GM19372 (cell line): Measurements from ENCODE around the gene CCDC201.
"Not testable (repeated sequence)": the region's sequence is repeated elsewhere in the genome, so short reads cannot be mapped to it uniquely, and the experiment has no call there.

Source experiments
- ATAC-seq: cut with Tn5 transposase; IDR thresholded peaks from one replicate; pipeline ENCODE4 v1.9.1; 2021; ENCODE audit warnings: mild to moderate bottlenecking, low read depth, moderate library complexity; ENCODE audit not compliant: unreplicated experiment

The CCDC201 gene

DNA sequence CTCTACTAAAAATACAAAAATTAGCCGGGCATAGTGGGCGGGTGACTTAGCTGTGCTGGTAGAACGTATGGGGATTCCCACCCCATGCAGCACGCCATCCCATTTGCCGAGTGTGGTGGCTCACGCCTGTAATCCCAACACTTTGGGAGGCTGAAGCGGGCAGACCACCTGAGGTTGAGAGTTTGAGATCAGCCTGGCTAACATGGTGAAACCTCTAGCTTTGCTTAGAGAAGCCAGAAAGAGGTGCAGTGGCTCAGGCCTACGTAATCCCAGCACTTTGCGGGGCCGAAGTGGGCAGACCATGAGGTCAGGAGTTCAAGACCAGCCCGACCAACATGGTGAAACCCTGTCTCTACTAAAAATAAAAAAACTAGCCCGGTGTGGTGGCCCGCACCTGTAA lies 45.2 kb downstream of the CCDC201 start:
- not testable (repeated sequence) for ATAC-seq

GRCh38 chr7:45826550-45826949 lies 46.3 kb downstream of the CCDC201 start:
- not testable (repeated sequence) for ATAC-seq

DNA sequence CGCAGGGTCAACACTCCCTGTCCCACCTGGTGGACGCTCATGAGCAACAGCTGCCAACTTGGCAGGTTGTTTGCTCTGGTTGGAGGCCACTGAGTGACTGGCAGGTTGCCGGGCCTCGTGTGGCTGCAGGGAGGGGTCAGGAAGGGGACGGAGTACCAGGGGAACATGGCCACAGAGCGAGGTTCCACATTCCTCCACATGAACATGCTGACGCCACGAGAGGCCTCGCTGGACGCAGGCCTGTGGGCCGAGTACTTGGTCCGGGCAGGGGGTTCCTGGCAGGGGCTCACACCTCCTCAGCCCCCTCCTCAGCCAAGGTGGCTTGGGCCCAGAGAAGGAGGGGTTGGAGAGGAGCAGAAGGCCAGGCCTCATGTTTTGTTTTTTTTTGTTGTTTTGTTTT lies 54.1 kb downstream of the CCDC201 start:
- not testable (repeated sequence) for ATAC-seq

DNA sequence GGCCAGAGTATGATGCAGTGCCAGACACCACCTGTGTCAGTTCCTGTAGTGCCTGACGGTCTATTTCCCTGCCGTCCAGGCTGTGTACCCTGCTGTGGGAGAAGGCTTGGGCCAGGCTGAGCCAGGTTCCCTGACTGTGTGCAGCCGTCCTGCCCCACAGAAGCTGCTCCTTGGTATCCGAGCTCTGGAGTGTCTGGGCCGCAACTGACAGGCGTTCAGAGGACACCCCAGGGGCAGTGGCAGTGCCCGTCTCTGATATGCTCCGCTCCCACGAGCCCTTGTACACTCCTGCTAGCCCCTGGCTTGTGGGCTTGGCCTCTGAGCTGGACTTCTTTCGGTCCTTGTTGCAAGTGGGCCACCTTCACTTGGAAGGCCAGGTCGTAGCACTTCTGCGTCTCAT lies 55.0 kb downstream of the CCDC201 start:
- not testable (repeated sequence) for ATAC-seq

DNA sequence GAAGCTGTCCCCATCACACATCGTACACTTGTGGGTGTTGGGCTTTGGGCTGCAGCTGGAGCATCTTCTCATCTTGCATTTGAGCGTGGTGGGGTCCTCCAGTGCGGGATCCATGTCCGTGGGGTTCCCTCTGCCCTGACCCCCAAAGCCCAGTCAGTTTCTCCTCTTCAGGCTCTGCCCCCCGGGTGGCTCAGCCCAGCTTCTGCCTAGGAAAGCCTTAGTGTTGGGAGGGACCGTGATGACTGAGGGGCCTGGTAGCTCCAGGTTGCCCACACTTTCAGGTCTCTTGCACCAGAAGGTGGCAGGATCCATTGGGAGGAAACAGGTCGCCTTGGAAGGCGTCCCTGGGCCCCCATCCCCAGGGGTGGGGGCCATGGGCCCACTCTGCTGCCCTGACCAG lies 55.9 kb downstream of the CCDC201 start:
- ATAC-seq, result not testable (repeated sequence)

DNA sequence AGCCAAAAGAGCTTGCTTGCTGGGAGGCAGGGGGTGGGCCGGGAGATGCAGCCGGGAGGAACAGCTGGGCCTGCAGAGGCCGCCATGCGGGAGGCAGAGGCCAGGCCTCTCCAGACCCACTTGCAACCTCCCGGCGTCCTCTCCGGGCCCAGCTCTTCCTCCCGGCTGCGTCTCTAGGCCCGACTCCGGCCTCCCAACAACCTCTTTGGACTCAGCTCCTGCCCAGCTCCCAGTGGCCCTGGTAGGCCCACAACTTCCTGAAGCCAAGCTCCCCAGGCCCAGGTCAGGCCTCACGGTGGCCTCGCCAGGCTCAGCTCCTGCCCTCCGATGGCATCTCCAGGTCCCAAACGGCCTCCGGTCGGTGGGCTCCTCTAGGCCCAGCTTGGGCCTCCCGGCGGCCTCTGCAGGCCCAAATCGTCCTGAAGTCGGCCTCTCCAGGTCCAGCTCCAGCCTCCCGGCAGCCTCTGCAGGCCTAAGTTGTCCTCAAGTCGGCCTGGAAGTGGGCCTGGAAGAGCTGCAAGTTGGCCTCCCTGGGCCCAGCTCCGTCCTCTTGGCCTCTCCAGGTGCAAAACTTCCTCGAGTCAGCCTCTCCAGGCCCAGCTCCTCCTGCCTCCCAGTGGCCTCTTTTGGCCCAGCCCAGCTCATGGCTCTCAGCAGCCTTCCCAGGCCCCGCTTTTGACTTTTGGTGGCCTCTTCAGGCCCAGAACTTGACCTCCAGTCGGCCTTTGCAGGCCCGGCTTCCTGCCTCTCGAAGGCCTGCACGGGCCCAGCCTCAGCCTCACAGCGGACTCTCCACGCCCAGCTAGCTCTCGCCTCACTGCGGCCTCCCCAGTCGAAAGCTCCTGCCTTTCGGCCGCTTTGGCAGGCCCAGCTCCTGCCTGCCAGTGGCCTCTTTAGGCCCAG lies 58.4 kb downstream of the CCDC201 start:
- not testable (repeated sequence) for ATAC-seq

DNA sequence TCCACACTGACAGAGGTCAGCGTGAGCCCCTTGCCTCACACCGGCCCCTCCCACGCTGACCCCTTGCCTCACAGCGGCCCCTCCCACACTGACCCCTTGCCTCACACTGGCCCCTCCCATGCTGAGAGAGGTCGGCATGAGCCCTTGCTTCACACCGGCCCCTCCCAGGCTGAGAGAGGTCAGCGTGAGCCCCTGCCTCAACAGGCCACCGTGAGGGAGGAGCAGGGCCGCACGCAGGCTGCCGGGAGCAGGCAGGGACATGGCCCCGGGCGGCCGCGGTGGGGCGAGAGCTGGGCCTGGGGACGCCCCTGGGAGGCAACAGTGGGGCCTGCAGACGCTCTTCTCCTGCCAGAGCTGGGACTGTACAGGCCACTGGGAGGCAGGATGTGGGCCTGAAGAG lies 59.1 kb downstream of the CCDC201 start:
- ATAC-seq, result not testable (repeated sequence)

- ATAC-seq, result no peak
Measured at GRCh38 chr7:45812946-45813345, 59.9 kb downstream of the CCDC201 start.

DNA sequence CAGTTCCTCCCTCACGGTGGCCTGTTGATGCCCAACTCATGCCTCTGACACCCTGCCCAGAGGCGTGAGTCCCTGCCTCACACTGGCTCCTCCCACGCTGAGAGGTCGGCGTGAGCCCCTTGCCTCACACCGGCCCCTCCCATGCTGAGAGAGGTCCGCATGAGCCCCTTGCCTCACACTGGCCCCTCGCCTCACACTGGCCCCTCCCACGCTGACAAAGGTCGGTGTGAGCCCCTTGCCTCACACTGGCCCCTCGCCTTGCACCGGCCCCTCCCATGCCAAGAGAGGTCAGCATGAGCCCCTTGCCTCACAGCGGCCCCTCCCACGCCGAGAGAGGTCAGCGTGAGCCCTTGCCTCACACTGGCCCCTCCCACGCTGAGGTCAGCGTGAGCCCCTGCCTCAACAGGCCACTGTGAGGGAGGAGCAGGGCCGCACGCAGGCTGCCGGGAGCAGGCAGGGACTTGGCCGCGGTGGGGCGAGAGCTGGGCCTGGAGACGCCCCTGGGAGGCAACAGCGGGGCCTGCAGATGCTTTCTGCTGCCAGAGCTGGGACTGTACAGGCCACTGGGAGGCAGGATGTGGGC lies 61.1 kb downstream of the CCDC201 start:
- ATAC-seq, result not testable (repeated sequence)

GRCh38 chr7:45810451-45811005 lies 62.4 kb downstream of the CCDC201 start:
- ATAC-seq, result not testable (repeated sequence)
